ENCODE results near the gene DSTYK. TPM values are rescaled to one million over a fixed set of nuclear protein-coding genes. Genes with fewer than 3 reads are reported as not detected.

DSTYK gene
- total RNA-seq, 2 donors from 2014 or later: 9.8 to 10.0 TPM

DNA sequence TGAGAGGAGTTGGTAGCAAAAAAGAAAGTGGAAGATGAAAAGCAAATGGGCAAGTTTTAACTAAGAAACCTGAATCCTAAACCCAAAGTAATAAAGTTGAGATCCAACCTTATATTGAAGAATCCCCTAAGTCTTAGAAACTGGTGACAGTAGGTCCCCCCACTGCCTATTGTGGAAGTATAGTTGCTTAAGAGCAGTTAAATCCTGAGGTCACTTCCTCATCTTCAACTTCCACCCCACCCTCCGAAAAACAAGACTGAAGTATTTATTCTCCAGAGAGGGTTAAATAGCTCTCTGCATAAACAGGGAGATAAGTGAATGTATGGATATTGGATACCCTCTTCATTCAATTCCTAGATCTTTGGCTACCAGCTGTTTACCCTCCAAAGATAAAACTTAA, 3.3 kb upstream of the DSTYK start:
- H3K27me3 Mint-ChIP-seq: peaks cover 2% of the 10 kb centered on the region
- no peak for ATAC-seq (replicated peaks)
- peaks cover 17% of the 10 kb centered on the region for H3K4me1 Mint-ChIP-seq
- H3K27ac Mint-ChIP-seq: no peak overlapping the region
- H3K9me3 Mint-ChIP-seq: no peaks in the 10 kb centered on the region
- H3K36me3 Mint-ChIP-seq (ENCODE audit: low read depth): peaks cover 4% of the 10 kb centered on the region
- H3K4me3 Mint-ChIP-seq: peak overlapping the region; percentile 44

DNA sequence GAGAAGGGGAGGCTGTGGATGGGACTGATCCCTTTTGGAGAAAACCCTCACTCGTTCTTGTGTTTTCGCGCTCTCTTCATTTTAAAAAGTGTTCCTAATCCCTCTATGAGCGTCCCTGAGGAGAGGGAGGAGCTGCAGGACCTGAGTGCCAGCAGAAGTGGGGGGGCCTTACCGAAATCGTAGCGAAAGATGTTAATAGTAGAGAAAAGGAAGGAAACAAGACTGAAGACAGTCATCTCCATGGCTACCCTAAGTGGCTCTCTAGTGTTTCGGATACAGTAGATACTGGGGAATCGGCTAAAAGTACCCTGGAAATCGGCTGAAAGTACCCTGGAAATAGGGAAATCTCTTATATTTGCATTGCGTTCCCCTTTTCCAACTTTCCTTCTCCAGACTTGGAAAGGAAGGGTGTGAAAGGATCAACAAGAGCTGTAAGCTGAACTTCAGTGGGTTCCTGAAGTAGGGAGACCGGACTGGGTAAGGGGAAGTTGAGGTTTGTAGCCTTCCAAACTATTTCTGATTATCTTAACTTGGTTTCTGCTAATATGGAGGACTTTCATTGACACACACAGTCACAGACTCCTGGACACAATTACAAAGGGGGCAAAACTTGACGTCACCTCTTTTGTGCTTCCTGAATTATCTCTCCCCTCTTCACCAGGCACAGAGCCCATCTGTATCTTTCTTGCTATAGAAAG, 486 bp upstream of the DSTYK start:
- H3K4me1 Mint-ChIP-seq: peaks cover 17% of the 10 kb centered on the region
- peak; percentile 43 for ATAC-seq (replicated peaks)

DNA sequence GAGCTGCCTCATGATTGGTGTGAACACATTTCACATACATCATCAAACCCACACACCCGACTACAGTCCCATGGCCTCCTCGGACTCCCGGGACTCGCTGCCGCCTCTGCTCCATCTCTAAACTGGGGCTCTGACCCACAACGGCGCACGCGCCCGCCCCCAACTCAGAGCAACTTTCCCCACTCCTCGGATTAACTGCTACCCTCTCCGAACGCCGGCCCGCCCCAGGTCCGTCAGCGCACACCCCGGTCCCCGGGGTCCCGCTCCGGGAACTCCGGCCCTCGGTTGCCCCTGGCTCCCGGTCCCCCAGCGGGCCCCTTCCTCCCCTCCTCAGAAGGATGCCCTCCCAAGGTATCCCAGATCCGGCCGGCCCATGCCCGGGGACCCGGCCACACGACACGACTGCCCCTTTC, 740 bp downstream of the DSTYK start:
- H3K4me3 Mint-ChIP-seq: peak overlapping the region; percentile 93
- peak; percentile 41 for ATAC-seq (replicated peaks)
- peaks cover 17% of the 10 kb centered on the region for H3K4me1 Mint-ChIP-seq
- H3K27me3 Mint-ChIP-seq: no peaks in the 10 kb centered on the region
- H3K9me3 Mint-ChIP-seq: no peaks in the 10 kb centered on the region
- peaks cover 4% of the 10 kb centered on the region for H3K36me3 Mint-ChIP-seq (ENCODE audit: low read depth)
- peak overlapping the region; percentile 98 for H3K27ac Mint-ChIP-seq

More for the DNA sequence above, 486 bp upstream of the DSTYK start:
- Mint-ChIP-seq H3K27ac (peak overlapping the region; percentile 98), H3K36me3 (ENCODE audit: low read depth) (peaks cover 4% of the 10 kb centered on the region), H3K4me3 (peak overlapping the region; percentile 93), H3K9me3 (no peaks in the 10 kb centered on the region), H3K27me3 (no peaks in the 10 kb centered on the region)

DNA sequence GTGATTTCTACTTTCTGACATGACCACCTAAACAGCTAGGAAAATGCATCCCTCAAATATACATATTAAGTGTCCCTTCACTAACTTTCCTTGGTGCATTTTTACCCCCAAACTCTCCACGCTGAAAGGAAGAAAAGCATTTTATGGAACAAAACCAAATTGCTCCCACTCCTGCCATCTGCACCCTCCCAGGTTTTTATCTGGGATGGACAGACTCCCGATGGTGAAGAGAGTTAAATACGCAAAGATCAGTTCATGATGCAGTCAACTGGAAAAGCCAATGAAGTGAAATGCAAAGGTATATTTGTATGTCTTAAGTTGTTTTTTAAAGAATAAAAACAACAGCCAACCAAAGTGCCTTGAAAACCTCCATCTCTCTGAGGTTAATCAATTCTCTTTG, 2.7 kb downstream of the DSTYK start:
- no peak for ATAC-seq (replicated peaks)
- peak overlapping the region; percentile 43 for H3K4me3 Mint-ChIP-seq
- peaks cover 27% of the 10 kb centered on the region for H3K4me1 Mint-ChIP-seq
- H3K27me3 Mint-ChIP-seq: no peaks in the 10 kb centered on the region
- peaks cover 4% of the 10 kb centered on the region for H3K36me3 Mint-ChIP-seq (ENCODE audit: low read depth)
- no peaks in the 10 kb centered on the region for H3K9me3 Mint-ChIP-seq
- H3K27ac Mint-ChIP-seq: no peak overlapping the region

DNA sequence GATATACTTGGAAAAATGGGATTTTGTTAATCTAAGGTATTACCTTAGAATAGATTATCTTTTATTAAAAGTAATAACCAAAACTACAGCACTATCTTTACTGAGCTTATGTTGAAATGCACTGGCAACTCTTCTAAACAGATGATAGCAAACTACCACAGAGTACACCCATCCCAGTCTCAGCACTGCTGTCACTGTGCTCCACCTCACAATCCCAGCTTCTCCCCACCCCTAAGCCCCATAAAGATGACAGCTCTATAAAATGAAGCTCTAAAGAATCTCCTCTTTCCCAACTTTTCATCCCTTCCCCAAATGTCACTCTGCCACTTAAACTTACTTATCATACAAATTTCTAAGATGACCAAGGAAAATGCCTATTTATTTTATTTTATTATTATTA, 6.4 kb downstream of the DSTYK start:
- peak overlapping the region; percentile 26 for H3K4me3 Mint-ChIP-seq
- H3K27ac Mint-ChIP-seq: peak overlapping the region; percentile 3
- no peaks in the 10 kb centered on the region for H3K9me3 Mint-ChIP-seq
- peaks cover under 1% of the 10 kb centered on the region for H3K36me3 Mint-ChIP-seq (ENCODE audit: low read depth)
- H3K27me3 Mint-ChIP-seq: no peaks in the 10 kb centered on the region
- peaks cover 25% of the 10 kb centered on the region for H3K4me1 Mint-ChIP-seq
- ATAC-seq (replicated peaks): no peak

DNA sequence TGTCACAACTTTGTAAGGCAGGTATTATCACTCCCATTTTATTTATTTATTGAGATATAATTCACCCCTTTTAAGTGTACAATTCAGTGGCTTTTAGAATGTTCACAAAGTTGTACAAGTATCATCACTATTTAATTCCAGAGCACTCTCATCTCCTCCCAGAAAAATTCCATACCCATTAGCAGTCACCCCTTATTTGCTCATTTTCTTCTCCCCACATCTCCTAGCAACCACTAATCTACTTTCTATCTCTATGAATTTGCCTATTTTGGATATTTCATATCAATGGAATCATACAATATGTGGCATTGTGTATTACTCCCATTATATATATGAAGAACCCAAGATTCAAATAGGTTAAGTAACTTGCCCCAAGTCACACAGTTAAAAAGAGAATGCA, 7.0 kb downstream of the DSTYK start:
- peak overlapping the region; percentile 3 for H3K27ac Mint-ChIP-seq
- H3K4me3 Mint-ChIP-seq: peak overlapping the region; percentile 26
- no peaks in the 10 kb centered on the region for H3K9me3 Mint-ChIP-seq
- peaks cover 30% of the 10 kb centered on the region for H3K4me1 Mint-ChIP-seq
- H3K27me3 Mint-ChIP-seq: no peaks in the 10 kb centered on the region
- H3K36me3 Mint-ChIP-seq (ENCODE audit: low read depth): peaks cover 5% of the 10 kb centered on the region
- ATAC-seq (replicated peaks): no peak

DNA sequence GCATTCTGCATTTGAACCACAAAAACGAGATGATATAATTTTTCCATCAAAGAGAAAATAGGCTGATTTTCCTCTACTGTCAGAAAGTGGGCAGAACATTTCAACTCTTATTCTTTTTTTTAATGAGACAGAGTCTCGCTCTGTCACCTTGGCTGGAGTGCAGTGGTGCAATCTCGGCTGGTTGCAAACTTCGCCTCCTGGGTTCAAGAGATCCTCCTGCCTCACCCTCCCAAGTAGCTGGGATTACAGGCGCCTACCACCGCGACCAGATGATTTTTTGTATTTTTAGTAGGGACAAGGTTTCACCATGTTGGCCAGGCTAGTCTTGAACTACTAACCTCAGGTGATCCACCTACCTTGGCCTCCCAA, 11.6 kb downstream of the DSTYK start:
- Mint-ChIP-seq H3K9me3 (no peaks in the 10 kb centered on the region), H3K27ac (peak overlapping the region; percentile 94), H3K4me1 (peaks cover 48% of the 10 kb centered on the region), H3K27me3 (no peaks in the 10 kb centered on the region), H3K4me3 (peak overlapping the region; percentile 77), H3K36me3 (ENCODE audit: low read depth) (peaks cover 37% of the 10 kb centered on the region)
- no peak for ATAC-seq (replicated peaks)

DNA sequence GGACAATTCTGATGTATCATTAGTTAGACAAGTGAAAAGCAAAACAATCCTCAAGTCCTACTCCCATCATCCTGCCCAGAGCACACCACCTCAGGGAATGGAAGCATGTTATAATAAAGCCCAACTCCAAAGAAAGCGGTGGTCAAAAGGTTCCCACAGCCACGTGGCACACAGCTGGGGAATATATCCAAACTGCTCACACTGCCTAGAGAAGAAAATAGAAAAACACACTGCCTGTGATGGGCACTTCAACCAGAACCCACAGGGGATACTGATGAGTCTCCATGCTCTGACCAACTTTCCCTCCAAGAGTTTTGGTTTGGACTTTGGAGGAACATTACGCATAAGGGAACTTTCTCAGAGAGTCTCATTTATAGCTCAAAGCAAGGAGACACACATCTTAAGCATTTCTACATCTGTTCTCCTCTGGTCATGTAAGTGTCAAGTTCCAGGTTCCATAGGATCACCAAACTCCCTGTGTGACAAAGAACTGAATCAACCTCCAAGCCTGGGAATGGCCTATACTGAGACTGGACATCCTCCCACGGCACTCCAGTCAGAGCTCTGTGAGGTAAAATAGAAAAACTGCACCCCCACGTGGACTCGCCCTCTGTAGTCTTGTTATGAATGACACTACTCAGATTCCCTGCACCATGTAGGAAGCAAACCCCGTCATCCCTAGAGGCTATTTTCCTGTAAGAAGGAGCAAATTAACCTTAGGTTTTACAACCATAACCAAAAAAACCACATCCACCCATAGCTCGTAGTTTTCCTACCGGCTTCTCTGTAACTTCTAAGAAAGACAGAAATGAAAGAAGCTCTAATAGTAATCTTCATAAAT, 12.2 kb downstream of the DSTYK start:
- ATAC-seq (replicated peaks): peak; percentile 81
- H3K4me3 Mint-ChIP-seq: peak overlapping the region; percentile 77
- H3K9me3 Mint-ChIP-seq: no peaks in the 10 kb centered on the region
- peak overlapping the region; percentile 94 for H3K27ac Mint-ChIP-seq
- peaks cover 37% of the 10 kb centered on the region for H3K36me3 Mint-ChIP-seq (ENCODE audit: low read depth)
- no peaks in the 10 kb centered on the region for H3K27me3 Mint-ChIP-seq
- H3K4me1 Mint-ChIP-seq: peaks cover 42% of the 10 kb centered on the region

DNA sequence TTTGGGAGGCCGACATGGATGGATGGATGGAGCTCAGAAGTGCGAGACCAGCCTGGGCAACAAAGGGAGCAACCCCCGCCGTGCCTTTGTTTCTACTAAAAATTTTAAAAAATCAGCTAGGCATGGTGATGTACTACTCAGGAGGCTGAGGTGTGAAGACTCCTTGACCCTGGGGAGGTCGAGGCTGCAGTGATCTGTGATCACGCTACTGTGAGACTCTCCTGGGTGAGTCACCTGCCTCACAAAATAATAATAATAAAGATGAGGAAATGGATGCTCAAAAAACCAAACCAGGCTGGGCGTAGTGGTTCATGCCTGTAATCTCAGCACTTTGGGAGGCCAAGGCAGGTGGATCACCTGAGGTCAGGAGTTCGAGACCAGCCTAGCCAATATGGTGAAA, 19.2 kb downstream of the DSTYK start:
- Mint-ChIP-seq H3K9me3 (no peaks in the 10 kb centered on the region), H3K36me3 (ENCODE audit: low read depth) (peaks cover 23% of the 10 kb centered on the region), H3K4me3 (no peak overlapping the region), H3K27me3 (no peaks in the 10 kb centered on the region), H3K27ac (no peak overlapping the region), H3K4me1 (peaks cover 43% of the 10 kb centered on the region)
- ATAC-seq (replicated peaks): no peak

DNA sequence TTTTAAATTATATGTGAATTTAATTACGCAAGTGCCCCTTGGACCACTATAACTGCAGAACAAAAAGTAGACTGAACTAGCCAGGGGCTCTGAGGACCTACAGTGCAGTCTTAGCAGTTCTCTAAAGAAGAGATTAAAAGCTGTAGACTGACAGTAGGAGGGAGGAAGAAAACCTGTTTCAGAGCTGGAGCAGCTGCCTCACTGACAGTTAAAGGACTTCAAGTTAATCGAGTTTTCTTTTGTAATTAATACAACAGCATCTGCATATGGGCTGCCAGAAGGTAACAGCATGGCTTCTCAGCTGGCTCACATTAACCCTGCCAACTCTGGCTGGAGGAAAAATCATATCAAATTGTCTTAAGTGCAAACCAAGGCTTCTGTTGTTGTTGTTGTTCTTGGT, 19.9 kb downstream of the DSTYK start:
- ATAC-seq (replicated peaks): no peak
- H3K4me1 Mint-ChIP-seq: peaks cover 45% of the 10 kb centered on the region
- H3K36me3 Mint-ChIP-seq (ENCODE audit: low read depth): peaks cover 25% of the 10 kb centered on the region
- H3K27ac Mint-ChIP-seq: no peak overlapping the region
- H3K9me3 Mint-ChIP-seq: no peaks in the 10 kb centered on the region
- H3K4me3 Mint-ChIP-seq: no peak overlapping the region
- no peaks in the 10 kb centered on the region for H3K27me3 Mint-ChIP-seq

DNA sequence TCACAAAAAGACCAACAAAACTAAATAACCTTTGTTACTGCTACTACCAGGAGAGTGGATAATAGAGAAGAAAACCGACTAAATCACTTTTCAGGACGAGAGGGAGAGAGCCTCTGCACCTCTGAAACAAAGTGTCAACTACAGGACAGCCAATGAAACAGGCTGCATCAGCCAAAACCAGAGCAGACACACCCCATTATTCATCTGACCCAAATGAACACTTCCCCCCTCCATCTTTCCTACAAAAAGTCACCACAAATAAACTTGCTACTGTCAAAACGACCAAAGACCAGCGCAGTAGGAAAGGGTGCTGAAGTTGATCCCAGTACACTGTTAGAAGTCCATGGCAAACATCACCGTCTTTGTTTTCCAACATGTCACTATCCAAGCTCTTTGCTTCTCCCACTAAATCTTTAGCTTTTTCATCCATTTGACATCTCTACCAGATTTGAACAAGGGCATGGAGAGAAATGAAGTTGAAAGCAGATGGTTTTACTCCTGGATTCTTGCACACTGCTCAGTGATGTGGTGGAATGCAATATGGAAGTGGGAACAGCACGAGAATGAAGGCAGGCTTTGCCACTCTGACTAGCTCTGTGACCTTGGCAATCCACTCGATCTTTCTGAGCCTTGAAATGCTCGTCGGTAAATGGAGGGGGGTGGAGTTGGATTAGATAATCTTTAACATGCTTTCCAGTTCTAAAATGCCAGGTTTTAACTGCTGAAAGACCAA, 20.5 kb downstream of the DSTYK start:
- no peaks in the 10 kb centered on the region for H3K9me3 Mint-ChIP-seq
- H3K4me3 Mint-ChIP-seq: no peak overlapping the region
- H3K27me3 Mint-ChIP-seq: no peaks in the 10 kb centered on the region
- peaks cover 51% of the 10 kb centered on the region for H3K4me1 Mint-ChIP-seq
- peaks cover 27% of the 10 kb centered on the region for H3K36me3 Mint-ChIP-seq (ENCODE audit: low read depth)
- no peak overlapping the region for H3K27ac Mint-ChIP-seq
- ATAC-seq (replicated peaks): no peak

DNA sequence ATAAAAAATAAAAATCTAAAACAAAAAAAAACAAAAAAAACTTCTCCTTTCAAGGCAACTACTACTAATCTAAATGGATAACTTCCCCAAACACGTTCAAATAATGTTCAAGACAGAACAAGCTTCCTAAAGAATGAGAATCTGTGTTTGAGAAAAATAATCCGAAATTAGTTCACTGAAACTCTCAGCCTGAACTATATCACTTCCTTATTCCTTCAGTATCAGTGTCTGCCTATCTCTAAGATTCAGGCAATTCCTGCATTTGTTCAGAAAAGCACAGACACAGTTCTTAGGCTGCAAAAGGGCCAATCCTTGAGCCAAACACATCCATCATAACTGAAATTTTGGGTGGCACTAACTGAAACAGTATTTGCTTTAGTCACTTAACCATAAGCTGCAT, 22.4 kb downstream of the DSTYK start:
- peaks cover 51% of the 10 kb centered on the region for H3K4me1 Mint-ChIP-seq
- no peak for ATAC-seq (replicated peaks)
- no peaks in the 10 kb centered on the region for H3K9me3 Mint-ChIP-seq
- no peaks in the 10 kb centered on the region for H3K27me3 Mint-ChIP-seq
- H3K4me3 Mint-ChIP-seq: no peak overlapping the region
- peaks cover 29% of the 10 kb centered on the region for H3K36me3 Mint-ChIP-seq (ENCODE audit: low read depth)
- H3K27ac Mint-ChIP-seq: no peak overlapping the region

DNA sequence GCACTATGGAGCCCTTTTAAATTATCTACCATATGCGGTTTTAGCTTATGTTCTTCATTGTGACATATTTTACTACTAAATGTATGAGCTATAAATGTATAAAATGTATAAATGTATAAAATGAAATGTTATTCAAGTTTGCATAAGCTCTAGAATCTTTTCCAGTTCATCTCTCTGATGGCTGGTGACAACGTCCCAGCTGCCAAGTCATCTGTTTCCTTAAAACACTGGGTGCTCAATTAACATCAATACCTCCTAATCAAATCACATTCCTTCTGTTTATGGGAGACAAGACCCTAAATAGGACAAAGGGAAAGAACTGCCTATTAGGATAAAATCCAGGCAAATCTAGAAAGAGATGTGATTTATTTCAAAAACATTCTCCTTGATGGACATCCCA, 22.9 kb downstream of the DSTYK start:
- no peaks in the 10 kb centered on the region for H3K27me3 Mint-ChIP-seq
- H3K27ac Mint-ChIP-seq: no peak overlapping the region
- no peak for ATAC-seq (replicated peaks)
- no peaks in the 10 kb centered on the region for H3K9me3 Mint-ChIP-seq
- H3K4me3 Mint-ChIP-seq: no peak overlapping the region
- peaks cover 52% of the 10 kb centered on the region for H3K4me1 Mint-ChIP-seq
- H3K36me3 Mint-ChIP-seq (ENCODE audit: low read depth): peaks cover 33% of the 10 kb centered on the region

DNA sequence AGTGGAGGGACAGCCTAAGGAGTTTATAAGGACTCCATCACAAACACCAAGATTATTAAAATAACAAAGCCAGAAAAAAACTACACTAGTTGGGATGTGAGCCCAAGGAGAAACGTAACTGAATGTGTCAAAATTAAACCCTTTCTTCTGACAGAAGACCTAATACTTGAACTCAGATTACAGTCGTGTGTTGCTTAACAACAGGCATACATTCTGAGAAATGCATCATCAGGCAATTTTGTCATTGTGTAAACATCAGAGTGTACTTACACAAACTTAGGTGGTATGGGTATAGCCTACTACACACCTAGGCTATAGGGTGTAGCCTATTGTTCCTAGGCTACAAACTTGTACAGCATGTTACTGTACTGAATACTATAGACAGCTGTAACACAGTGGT, 23.4 kb downstream of the DSTYK start:
- Mint-ChIP-seq H3K27me3 (no peaks in the 10 kb centered on the region), H3K4me1 (peaks cover 53% of the 10 kb centered on the region), H3K36me3 (ENCODE audit: low read depth) (peaks cover 38% of the 10 kb centered on the region), H3K4me3 (no peak overlapping the region), H3K9me3 (no peaks in the 10 kb centered on the region), H3K27ac (no peak overlapping the region)
- no peak for ATAC-seq (replicated peaks)

Measured in activated T-helper 17 cell treated with anti-CD3 and anti-CD28 coated beads, Interleukin-2, amount 50 U/mL, for 72 hours (primary cell).